NCI-H446 (cell line): Measurements from ENCODE around the gene OOSP4B.
"Not testable (repeated sequence)": the region's sequence is repeated elsewhere in the genome, so short reads cannot be mapped to it uniquely, and the experiment has no call there.

Experiments used
- DNase-seq, 2 experiments: peaks; one replicate each; lab custom pipeline; 2025; lab: John Stamatoyannopoulos, UW

OOSP4B gene

DNA sequence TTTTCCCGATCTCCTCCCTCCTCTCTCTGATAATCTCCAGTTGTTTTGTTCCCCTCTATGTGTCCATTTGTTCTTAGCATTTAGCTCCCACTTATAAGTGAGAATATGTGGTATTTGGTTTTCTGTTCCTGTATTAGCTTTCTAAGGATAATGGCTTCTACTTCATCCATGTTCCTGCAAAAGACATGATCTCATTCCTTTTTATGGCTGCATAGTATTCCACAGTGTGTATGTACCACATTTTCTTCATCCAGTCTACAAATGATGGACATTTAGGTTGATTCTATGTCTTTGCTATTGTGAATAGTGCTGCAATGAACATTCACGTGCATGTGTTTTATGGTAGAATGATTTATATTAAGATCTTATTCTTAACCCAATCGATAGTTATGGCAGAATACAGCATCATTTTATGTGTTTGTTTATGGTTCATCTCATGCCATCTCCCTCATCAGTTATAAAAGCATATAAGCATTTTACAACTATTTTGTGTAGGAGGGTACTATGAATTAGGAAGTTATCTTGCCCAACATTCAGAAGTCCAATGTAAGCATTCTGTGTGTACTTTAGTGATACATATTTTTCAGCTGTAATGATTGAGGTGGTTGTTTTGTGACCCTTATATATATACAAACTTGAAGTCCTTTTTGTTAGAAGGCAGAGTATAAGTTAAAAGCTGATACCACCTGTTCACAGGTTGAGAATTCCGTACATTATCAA lies 42.7 kb downstream of the OOSP4B start:
- no peak for DNase-seq

DNA sequence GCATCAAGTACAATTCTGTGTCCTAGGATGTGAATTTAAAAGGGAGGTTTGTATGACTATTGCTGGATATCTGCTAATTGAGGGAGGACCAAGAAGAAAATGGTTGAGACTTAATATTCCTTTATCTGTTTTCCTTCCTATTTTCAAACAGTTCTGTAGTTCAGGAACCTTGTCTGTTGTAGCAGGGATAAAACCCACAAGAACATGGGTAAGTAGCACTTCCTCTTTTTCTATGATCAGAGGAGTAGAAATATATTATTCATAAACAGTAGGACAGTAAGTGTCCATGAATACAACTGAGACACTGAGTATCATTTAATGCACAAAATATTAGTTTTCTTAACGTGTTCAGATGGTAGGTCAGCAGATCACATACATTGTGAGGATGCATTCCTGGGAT lies 47.1 kb downstream of the OOSP4B start:
- no peak for DNase-seq

DNA sequence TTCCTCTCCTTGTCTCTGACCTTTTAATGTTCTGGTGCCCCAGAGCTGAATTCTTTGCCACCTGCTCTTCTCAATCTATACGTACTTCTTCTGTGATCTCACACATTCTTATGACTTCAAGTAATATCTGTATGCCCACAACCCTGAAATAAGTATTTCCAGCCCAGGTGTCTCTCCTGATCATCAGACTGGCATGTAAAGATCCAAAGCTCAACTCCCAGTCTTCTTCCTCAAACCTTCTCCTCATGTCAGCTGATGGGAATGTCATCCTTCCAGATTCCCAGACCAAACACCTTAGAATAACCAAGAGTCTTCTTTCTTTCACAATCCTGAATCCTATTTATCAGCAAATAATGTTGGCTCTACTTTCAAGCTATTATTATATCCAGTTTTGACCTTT lies 48.8 kb downstream of the OOSP4B start:
- DNase-seq, result no peak

DNA sequence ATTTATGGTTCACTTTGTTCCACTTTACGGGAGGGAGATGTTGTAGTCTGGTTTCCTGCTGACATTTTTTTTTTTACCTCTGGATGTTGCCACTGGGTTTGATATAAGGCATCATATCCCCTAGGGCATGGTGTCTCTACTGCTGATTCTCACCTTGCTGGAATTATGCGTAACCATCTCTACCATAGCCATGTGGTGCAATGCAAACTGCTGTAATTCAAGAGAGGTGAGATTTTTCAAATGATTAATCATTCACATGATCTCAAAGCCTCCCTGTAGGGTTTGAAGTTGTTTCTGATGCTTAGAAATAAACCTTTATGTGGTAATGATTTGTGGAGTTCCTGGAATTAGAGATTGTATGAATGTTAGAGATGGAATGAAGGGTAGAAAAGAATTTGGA lies 52.5 kb downstream of the OOSP4B start:
- no peak for DNase-seq

DNA sequence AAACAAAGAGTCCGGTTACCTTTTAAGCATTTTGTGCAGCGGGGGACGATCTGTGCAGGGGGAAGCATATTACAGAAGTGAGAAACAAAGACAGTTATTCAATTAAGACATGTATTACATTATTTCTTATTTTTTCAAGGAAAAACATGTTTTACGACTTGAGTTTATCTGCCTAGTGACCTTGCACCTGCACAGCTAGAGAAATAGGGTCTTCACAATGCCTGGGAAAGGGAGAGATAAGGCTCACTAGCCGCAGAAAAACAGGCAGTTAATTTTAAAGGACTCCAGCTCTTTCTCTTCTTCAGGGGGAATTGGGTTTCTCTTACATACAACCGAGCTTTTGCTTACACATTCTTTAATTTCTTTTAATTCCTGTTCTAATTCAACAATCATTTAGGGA lies 54.7 kb downstream of the OOSP4B start:
- DNase-seq, result not testable (repeated sequence)

DNA sequence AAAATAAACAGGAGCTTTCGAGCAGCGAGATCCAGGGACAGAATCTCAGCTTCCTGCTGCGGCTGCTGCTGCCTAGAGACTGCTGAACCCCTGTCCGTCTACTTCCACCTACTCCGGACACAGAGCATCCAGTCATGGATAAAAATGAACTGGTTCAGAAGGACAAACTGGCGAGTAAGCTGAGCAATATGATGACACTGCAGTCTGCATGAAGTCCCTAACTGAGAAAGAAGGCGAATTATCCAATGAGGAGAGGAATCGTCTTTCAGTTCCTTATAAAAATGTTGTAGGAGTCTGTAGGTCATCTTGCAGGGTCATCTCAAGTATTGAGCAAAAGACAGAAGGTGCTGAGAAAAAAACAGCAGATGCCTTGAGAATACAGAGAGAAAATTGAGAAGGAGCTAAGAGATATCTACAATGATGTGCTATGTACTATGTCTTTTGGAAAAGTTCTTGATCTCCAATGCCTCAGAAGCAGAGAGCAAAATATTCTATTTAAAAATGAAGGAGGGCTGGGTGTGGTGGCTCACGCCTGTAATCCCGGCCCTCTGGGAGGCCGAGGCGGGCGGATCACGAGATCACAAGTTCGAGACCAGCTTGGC lies 60.3 kb downstream of the OOSP4B start:
- no peak for DNase-seq

DNA sequence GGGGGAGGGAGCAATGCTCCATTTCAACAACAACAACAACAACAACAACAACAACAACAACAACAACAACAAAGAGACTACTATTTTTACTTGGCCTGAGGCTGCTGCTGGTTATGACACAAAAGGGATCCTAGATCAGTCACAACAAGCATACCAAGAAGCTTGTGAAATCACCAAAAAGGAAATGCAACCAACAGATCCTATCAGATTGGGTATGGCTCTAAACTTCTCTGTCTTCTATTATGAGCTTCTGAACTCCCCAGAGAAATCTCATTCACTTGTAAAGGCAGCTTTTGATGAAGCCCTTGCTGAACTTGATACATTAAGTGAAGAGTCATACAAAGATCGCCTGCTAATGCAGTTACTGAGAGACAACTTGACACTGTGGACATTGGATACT lies 61.0 kb downstream of the OOSP4B start:
- no peak for DNase-seq

DNA sequence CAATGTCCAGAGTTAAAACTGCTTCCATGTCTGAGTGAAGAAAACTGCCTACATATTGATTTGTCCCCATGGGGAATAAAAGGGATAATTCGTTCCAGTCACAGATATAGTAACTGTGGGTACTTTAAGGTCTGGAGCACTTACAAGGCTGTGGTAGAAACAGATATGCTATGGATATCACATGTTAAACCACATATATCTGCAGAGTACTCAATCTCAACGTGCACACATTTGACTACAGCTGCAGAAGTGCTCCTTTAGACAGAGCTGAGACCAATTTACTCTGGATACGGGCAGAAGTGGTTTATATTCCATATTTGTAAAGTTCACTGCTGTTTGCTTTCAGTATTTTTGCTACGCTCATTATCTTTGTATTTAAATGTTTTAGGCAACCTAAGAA lies 61.8 kb downstream of the OOSP4B start:
- DNase-seq, result no peak

DNA sequence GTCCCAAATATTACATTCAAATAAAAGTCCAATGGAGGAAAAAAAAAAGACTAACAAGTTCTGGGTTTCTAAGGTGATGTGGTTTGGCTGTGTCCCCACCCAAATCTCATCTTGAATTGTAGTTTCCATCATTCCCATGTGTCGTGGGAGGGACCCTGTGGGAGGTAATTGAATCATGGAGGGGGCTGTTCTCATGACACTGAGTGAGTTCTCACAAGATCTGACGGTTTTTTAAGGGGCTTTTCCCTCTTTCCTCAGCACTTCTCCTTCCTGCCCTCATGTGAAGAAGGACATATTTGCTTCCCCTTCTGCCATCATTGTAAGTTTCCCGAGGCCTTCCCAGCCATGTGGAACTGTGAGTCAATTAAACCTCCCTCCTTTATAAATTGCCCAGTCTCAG lies 63.6 kb downstream of the OOSP4B start:
- no peak for DNase-seq
